G401 (cell line): ENCODE data around the gene ABCC9. TPM values are rescaled to one million over a fixed set of nuclear protein-coding genes. Genes with fewer than 3 reads are reported as not detected.
"Not testable (repeated sequence)": the region's sequence is repeated elsewhere in the genome, so short reads cannot be mapped to it uniquely, and the experiment has no call there.

Experiments
- DNase-seq: peaks from one replicate; pipeline ENCODE4 v3.0.0-alpha.2; 2015; ENCODE audit warnings: low spot score
- in situ Hi-C: cut with HindIII; loops from 2 replicates; pipeline ENCODE4 v1.10.0; 2016; ENCODE audit warnings: low sequenced_read_pairs, mixed read lengths
- total RNA-seq: library from RNA; depleted of rRNA; stranded (reverse); fragments of >200 nt; shearing (Covaris generic); gene quantifications from 2 replicates; pipeline ENCODE4 v1.2.3, GENCODE V29; 2014

ABCC9 gene
- total RNA-seq, 1 experiment from 2014 or later: not detected

- in situ Hi-C loops: no loop called here
- no peak for DNase-seq
These were observed 114.1 kb downstream of the ABCC9 start for GRCh38 chr12:21827083-21827482.

- DNase-seq: no peak
- in situ Hi-C loops: no loop called here
These were observed 114.7 kb downstream of the ABCC9 start for GRCh38 chr12:21826618-21826910.

GRCh38 chr12:21825886-21826617 lies 115.2 kb downstream of the ABCC9 start:
- in situ Hi-C loops: no loop called here
- no peak for DNase-seq

- in situ Hi-C loops: no loop called here
- DNase-seq: no peak
These were observed 117.6 kb downstream of the ABCC9 start for GRCh38 chr12:21823581-21823980.

- in situ Hi-C loops: no loop called here
- no peak for DNase-seq
These were observed 121.5 kb downstream of the ABCC9 start for GRCh38 chr12:21819678-21820077.

- DNase-seq: no peak
- in situ Hi-C loops: no loop called here
These were observed 122.0 kb downstream of the ABCC9 start for GRCh38 chr12:21819236-21819635.

GRCh38 chr12:21818627-21819026 lies 122.6 kb downstream of the ABCC9 start:
- in situ Hi-C loops: no loop called here
- no peak for DNase-seq

- no peak for DNase-seq
- in situ Hi-C loops: no loop called here
These were observed 125.7 kb downstream of the ABCC9 start for GRCh38 chr12:21815306-21816062.

GRCh38 chr12:21814814-21815213 lies 126.4 kb downstream of the ABCC9 start:
- in situ Hi-C loops: no loop called here
- DNase-seq: no peak

GRCh38 chr12:21814327-21814726 lies 126.9 kb downstream of the ABCC9 start:
- DNase-seq: no peak
- in situ Hi-C loops: no loop called here

- in situ Hi-C loops: no loop called here
- DNase-seq: no peak
These were observed 127.5 kb downstream of the ABCC9 start for GRCh38 chr12:21813751-21814150.

GRCh38 chr12:21813125-21813524 lies 128.1 kb downstream of the ABCC9 start:
- in situ Hi-C loops: no loop called here
- DNase-seq: no peak

- in situ Hi-C loops, DNase-seq: not testable (repeated sequence)
These were observed 128.9 kb downstream of the ABCC9 start for GRCh38 chr12:21812340-21812739.

GRCh38 chr12:21809100-21809499 lies 132.1 kb downstream of the ABCC9 start:
- no peak for DNase-seq
- in situ Hi-C loops: no loop called here

GRCh38 chr12:21806255-21806654 lies 135.0 kb downstream of the ABCC9 start:
- in situ Hi-C loops: no loop called here
- no peak for DNase-seq

- DNase-seq: no peak
- in situ Hi-C loops: no loop called here
These were observed 139.5 kb downstream of the ABCC9 start for GRCh38 chr12:21801522-21802288.

- in situ Hi-C loops: no loop called here
- no peak for DNase-seq
These were observed 141.2 kb downstream of the ABCC9 start for GRCh38 chr12:21800011-21800410.

GRCh38 chr12:21797539-21797938 lies 143.7 kb downstream of the ABCC9 start:
- in situ Hi-C loops: no loop called here
- no peak for DNase-seq

GRCh38 chr12:21795648-21796328 lies 145.4 kb downstream of the ABCC9 start:
- no peak for DNase-seq
- in situ Hi-C loops: no loop called here
